HL-60/S4 treated with retinoic acid at 250 ng/mL for 4 days and 3 days (cell line): ENCODE measurements around the gene EHD1.

Experiments
- in situ Hi-C: fragments of 300-500 bp; cut with MboI; formaldehyde crosslinking; loops from 2 replicates; pipeline ENCODE4 v1.7.0; 2022; ENCODE audit warnings: low sequenced_read_pairs

The EHD1 gene

GRCh38 chr11:64875369-64876228, 2.8 kb downstream of the EHD1 start:
- in situ Hi-C loops, result no loop called here

- in situ Hi-C loops, result no loop called here
Measured at GRCh38 chr11:64874308-64875240, 3.8 kb downstream of the EHD1 start.

- in situ Hi-C loops, result no loop called here
Measured at GRCh38 chr11:64872790-64873488, 5.5 kb downstream of the EHD1 start.

GRCh38 chr11:64871492-64871891, 6.9 kb downstream of the EHD1 start:
- in situ Hi-C loops, result no loop called here

GRCh38 chr11:64870893-64871466, 7.4 kb downstream of the EHD1 start:
- in situ Hi-C loops, result no loop called here

- in situ Hi-C loops, result no loop called here
Measured at GRCh38 chr11:64870176-64870892, 8.1 kb downstream of the EHD1 start.

GRCh38 chr11:64869571-64870175, 8.7 kb downstream of the EHD1 start:
- in situ Hi-C loops, result no loop called here

- in situ Hi-C loops, result no loop called here
Measured at GRCh38 chr11:64868904-64869570, 9.4 kb downstream of the EHD1 start.

- in situ Hi-C loops, result no loop called here
Measured at GRCh38 chr11:64867748-64868462, 10.5 kb downstream of the EHD1 start.

- in situ Hi-C loops, result no loop called here
Measured at GRCh38 chr11:64866173-64866491, 12.3 kb downstream of the EHD1 start.

- in situ Hi-C loops, result no loop called here
Measured at GRCh38 chr11:64865286-64866172, 12.9 kb downstream of the EHD1 start.

GRCh38 chr11:64864473-64865285, 13.7 kb downstream of the EHD1 start:
- in situ Hi-C loops, result no loop called here

- in situ Hi-C loops, result no loop called here
Measured at GRCh38 chr11:64864135-64864472, 14.3 kb downstream of the EHD1 start.

GRCh38 chr11:64863391-64864060, 14.9 kb downstream of the EHD1 start:
- in situ Hi-C loops, result no loop called here

GRCh38 chr11:64862987-64863390, 15.4 kb downstream of the EHD1 start:
- in situ Hi-C loops, result no loop called here

- in situ Hi-C loops, result no loop called here
Measured at GRCh38 chr11:64861227-64861975, 17.0 kb downstream of the EHD1 start.
